Activated CD8-positive, alpha-beta memory T cell treated with anti-CD3 and anti-CD28 coated beads, Interleukin-2, amount 10 ng/mL, durations not matched to agents 7 days and 5 days (primary cell): Measurements from ENCODE around the gene CCM2. TPM values are rescaled to one million over a fixed set of nuclear protein-coding genes. Genes with fewer than 3 reads are reported as not detected.

Source experiments
- ATAC-seq: fragments of 150-1000 bp; cut with Tn5 transposase; one replicate; pipeline ENCODE4 v1.10.0; 2021; ENCODE audit warnings: moderate library complexity
- CTCF ChIA-PET: fragments of 350-600 bp; sonication (Branson Sonifier 250); formaldehyde crosslinking; loops from one replicate; lab custom pipeline; 2021; ENCODE audit warnings: antibody characterized with exemption; lab: Charles Lee
- DNase-seq: peaks from one replicate; pipeline ENCODE4 v3.0.0-alpha.2; 2020
- H3K27ac Mint-ChIP-seq: one replicate; pipeline ENCODE4 v1.8.0; 2021; ENCODE audit warnings: mild to moderate bottlenecking, mixed read lengths
- H3K27me3 Mint-ChIP-seq: one replicate; pipeline ENCODE4 v1.8.0; 2021; ENCODE audit warnings: mixed read lengths
- H3K36me3 Mint-ChIP-seq: one replicate; pipeline ENCODE4 v1.8.0; 2021; ENCODE audit warnings: mild to moderate bottlenecking, mixed read lengths
- H3K4me1 Mint-ChIP-seq: one replicate; pipeline ENCODE4 v1.8.0; 2021; ENCODE audit warnings: mixed read lengths
- H3K4me3 Mint-ChIP-seq: one replicate; pipeline ENCODE4 v1.8.0; 2021; ENCODE audit warnings: mild to moderate bottlenecking, moderate library complexity, mixed read lengths
- H3K9me3 Mint-ChIP-seq: one replicate; pipeline ENCODE4 v1.8.0; 2022; ENCODE audit warnings: low read depth, mixed read lengths
- total RNA-seq, 2 experiments: library from RNA; stranded (reverse); gene quantifications; one replicate each; pipeline ENCODE4 v1.2.3, GENCODE V29; 2021

The CCM2 gene
- total RNA-seq, 2 experiments from 2014 or later: 87.5 to 113 TPM

DNA sequence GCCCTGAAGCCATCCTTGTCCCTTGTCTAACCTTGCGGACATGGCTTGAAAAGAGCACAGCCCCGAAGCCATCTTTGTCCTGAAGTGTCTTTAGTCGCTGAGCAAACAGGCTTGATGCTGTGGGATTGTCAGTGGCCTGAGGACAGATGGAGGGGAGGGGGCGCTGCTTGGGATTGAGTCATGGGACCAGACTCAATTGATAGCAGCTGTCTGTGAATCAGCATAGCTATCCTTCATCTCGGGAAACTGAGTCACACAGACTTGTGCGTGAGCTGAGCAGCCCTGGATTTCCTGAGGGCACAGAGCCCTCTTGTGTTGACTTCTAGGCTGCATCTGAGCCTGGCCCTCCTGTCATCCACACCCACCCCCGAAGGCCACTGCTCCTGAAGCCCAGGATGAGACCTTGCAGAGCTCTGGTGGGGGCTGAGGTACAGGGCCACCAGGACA, 35.6 kb upstream of the CCM2 start:
- Mint-ChIP-seq H3K36me3 (peaks cover 48% of the 10 kb centered on the region), H3K9me3 (no peaks in the 10 kb centered on the region), H3K4me1 (peaks cover 22% of the 10 kb centered on the region), H3K27ac (no peak overlapping the region), H3K27me3 (no peaks in the 10 kb centered on the region), H3K4me3 (no peak overlapping the region)
- DNase-seq (no peak), ATAC-seq (peak; percentile 11)
- CTCF ChIA-PET: interaction anchor here (0.7 to 2.2 kb wide), 4 partner anchors 8 to 171 kb away, joined by 3 to 5 read pairs (median 4); no protein-coding TSS in a partner anchor

DNA sequence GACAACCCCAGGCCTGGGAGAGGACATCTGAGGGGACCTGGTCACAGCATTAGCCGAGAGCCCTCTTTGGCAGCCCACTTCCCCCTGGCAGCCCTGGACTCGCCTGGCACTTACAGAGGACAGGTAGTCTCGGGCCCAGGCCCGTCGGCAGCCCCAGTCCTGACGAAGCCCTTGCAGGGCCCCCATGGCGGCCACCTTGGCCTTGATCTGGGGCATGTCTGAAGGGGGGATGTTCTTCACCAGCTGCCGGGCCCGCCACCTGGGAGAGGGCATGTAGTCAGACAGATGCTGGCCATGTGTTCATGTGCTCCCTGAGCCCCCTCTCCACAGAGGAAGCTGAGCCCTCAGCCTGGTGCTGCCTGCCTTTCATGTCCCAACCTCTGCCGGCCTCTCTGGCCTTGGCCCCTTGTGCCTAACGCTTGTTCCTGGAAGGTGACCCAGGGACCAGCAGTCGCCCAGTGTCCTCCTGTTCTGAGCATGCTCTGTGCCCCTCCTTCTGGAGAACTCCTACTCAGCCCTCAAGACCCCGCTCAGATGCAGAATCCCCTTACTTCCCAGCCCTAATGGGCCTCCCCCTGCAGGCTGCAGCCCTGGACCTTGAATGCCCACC, 35.1 kb upstream of the CCM2 start:
- Mint-ChIP-seq H3K36me3 (peaks cover 48% of the 10 kb centered on the region), H3K27me3 (no peaks in the 10 kb centered on the region), H3K9me3 (no peaks in the 10 kb centered on the region), H3K27ac (no peak overlapping the region), H3K4me1 (peaks cover 16% of the 10 kb centered on the region), H3K4me3 (no peak overlapping the region)
- DNase-seq: no peak
- ATAC-seq: no peak
- CTCF ChIA-PET: interaction anchor here (0.7 to 2.2 kb wide), 5 partner anchors 8 to 172 kb away, joined by 3 to 5 read pairs (median 5); no protein-coding TSS in a partner anchor

DNA sequence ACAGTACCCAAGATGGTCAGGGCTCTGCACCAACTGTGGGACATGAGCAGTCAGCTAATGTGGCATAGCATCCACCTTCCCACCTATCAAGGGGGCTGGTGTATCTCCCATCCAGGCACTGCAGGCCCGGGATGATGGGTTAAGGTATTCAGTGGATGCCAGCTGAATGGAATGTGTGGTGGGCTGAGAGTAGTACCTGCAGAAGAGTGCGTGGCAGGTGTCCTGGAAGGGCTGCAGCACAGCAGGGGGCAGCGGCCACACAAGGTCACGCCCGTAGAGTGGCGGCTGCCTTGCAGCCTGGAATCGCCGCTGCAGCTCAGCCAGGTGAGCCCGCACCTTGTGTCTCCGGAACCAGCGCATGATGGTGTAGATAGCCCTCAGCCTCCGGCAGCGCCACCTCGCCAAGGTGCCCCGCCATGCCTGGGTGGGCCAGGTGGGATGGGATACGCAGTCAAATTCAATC, 34.5 kb upstream of the CCM2 start:
- no peaks in the 10 kb centered on the region for H3K9me3 Mint-ChIP-seq
- ATAC-seq (no peak), DNase-seq (no peak)
- H3K27ac Mint-ChIP-seq: no peak overlapping the region
- no peaks in the 10 kb centered on the region for H3K27me3 Mint-ChIP-seq
- CTCF ChIA-PET: interaction anchor here (1.0 to 1.7 kb wide), 3 partner anchors 10 to 171 kb away, joined by 4 to 5 read pairs (median 4); no protein-coding TSS in a partner anchor
- peaks cover 51% of the 10 kb centered on the region for H3K36me3 Mint-ChIP-seq
- no peak overlapping the region for H3K4me3 Mint-ChIP-seq
- peaks cover 11% of the 10 kb centered on the region for H3K4me1 Mint-ChIP-seq

- H3K27ac Mint-ChIP-seq: peak overlapping the region; percentile 40
Observed at GRCh38 chr7:44965937-44966730, 33.9 kb upstream of the CCM2 start.

GRCh38 chr7:44966731-44967538, 33.1 kb upstream of the CCM2 start:
- H3K4me1 Mint-ChIP-seq: peaks cover 16% of the 10 kb centered on the region
- H3K36me3 Mint-ChIP-seq: peaks cover 60% of the 10 kb centered on the region
- CTCF ChIA-PET: interaction anchor here (0.9 kb wide), 1 partner anchor 12 kb away, joined by 3 read pairs; the partner anchor contains the start of gene MYO1G
- peak; percentile 37 for DNase-seq
- no peak for ATAC-seq
- no peaks in the 10 kb centered on the region for H3K27me3 Mint-ChIP-seq
- peak overlapping the region; percentile 15 for H3K27ac Mint-ChIP-seq
- no peak overlapping the region for H3K4me3 Mint-ChIP-seq
- H3K9me3 Mint-ChIP-seq: no peaks in the 10 kb centered on the region

More at GRCh38 chr7:44965937-44966730, 33.9 kb upstream of the CCM2 start:
- Mint-ChIP-seq H3K27me3 (no peaks in the 10 kb centered on the region), H3K9me3 (no peaks in the 10 kb centered on the region), H3K4me3 (no peak overlapping the region), H3K36me3 (peaks cover 55% of the 10 kb centered on the region), H3K4me1 (peaks cover 12% of the 10 kb centered on the region)
- CTCF ChIA-PET: interaction anchor here (1.0 to 1.1 kb wide), 2 partner anchors 9 to 171 kb away, joined by 4 to 5 read pairs; no protein-coding TSS in a partner anchor
- no peak for ATAC-seq
- DNase-seq: no peak

DNA sequence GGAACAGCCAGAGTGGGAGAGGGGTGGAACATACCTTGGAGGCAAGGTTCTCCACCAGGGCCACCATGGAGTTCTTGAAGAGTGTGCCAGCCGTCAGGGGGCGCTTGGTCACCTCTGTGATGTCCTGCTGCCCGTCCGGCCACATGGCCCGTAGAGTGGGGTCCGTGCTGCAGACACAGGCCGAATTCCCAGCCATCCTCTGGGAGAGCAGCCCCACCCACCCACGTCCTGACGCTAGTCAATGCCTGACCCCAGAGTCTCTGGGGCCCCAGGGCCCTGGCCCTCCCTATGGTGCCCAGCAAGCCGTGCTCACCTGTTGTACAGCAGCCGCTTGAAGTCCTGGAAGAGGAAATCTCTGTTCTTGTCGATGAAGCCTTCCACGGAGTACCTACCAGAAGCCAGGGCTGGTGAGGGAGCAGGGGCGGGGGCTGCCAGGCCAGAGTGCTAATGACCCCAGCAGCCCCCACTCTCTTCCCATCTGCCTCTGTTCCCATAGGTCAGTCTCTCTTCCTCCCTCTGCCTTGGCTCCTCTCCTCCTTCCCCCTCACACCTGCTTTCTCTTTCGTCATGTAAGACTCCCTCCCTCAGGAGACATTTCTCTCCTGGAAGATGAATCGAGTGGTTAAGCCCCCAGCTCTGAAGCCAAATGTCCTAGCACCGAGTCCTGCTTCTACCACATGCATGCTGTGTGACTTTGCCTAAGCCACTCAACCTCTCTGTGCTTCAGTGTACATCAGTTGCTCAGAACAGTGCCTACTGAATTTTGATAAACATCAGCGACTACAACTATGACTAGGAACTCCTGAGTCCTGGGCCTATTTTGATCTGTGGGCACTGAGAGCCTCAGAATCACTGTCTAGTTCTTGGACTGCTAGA, 32.2 kb upstream of the CCM2 start:
- no peaks in the 10 kb centered on the region for H3K27me3 Mint-ChIP-seq
- ATAC-seq (no peak), DNase-seq (no peak)
- H3K27ac Mint-ChIP-seq: peak overlapping the region; percentile 68
- peaks cover 21% of the 10 kb centered on the region for H3K4me1 Mint-ChIP-seq
- H3K36me3 Mint-ChIP-seq: peaks cover 69% of the 10 kb centered on the region
- H3K4me3 Mint-ChIP-seq: no peak overlapping the region
- CTCF ChIA-PET: interaction anchor here (0.9 kb wide), 1 partner anchor 11 kb away, joined by 3 read pairs; the partner anchor contains the start of gene MYO1G
- H3K9me3 Mint-ChIP-seq: no peaks in the 10 kb centered on the region

GRCh38 chr7:44969049-44969700, 30.8 kb upstream of the CCM2 start:
- peaks cover 74% of the 10 kb centered on the region for H3K36me3 Mint-ChIP-seq
- CTCF ChIA-PET: interaction anchor here (1.3 kb wide), 1 partner anchor 13 kb away, joined by 3 read pairs; no protein-coding TSS in a partner anchor
- H3K27ac Mint-ChIP-seq: no peak overlapping the region
- ATAC-seq (no peak), DNase-seq (no peak)
- H3K9me3 Mint-ChIP-seq: no peaks in the 10 kb centered on the region
- H3K4me1 Mint-ChIP-seq: peaks cover 31% of the 10 kb centered on the region
- H3K4me3 Mint-ChIP-seq: no peak overlapping the region
- no peaks in the 10 kb centered on the region for H3K27me3 Mint-ChIP-seq

- H3K36me3 Mint-ChIP-seq: peaks cover 79% of the 10 kb centered on the region
- no peaks in the 10 kb centered on the region for H3K27me3 Mint-ChIP-seq
- ATAC-seq (no peak), DNase-seq (no peak)
- H3K9me3 Mint-ChIP-seq: no peaks in the 10 kb centered on the region
- no peak overlapping the region for H3K27ac Mint-ChIP-seq
- peaks cover 38% of the 10 kb centered on the region for H3K4me1 Mint-ChIP-seq
- CTCF ChIA-PET: interaction anchor here (1.3 kb wide), 1 partner anchor 13 kb away, joined by 3 read pairs; no protein-coding TSS in a partner anchor
- H3K4me3 Mint-ChIP-seq: no peak overlapping the region
Observed at GRCh38 chr7:44969701-44970522, 30.1 kb upstream of the CCM2 start.

GRCh38 chr7:44970523-44971051, 29.4 kb upstream of the CCM2 start:
- no peak for ATAC-seq
- H3K27me3 Mint-ChIP-seq: no peaks in the 10 kb centered on the region
- no peaks in the 10 kb centered on the region for H3K9me3 Mint-ChIP-seq
- no peak overlapping the region for H3K27ac Mint-ChIP-seq
- H3K36me3 Mint-ChIP-seq: peaks cover 78% of the 10 kb centered on the region
- no peak overlapping the region for H3K4me3 Mint-ChIP-seq
- CTCF ChIA-PET: no interaction called here
- no peak for DNase-seq
- H3K4me1 Mint-ChIP-seq: peaks cover 45% of the 10 kb centered on the region

DNA sequence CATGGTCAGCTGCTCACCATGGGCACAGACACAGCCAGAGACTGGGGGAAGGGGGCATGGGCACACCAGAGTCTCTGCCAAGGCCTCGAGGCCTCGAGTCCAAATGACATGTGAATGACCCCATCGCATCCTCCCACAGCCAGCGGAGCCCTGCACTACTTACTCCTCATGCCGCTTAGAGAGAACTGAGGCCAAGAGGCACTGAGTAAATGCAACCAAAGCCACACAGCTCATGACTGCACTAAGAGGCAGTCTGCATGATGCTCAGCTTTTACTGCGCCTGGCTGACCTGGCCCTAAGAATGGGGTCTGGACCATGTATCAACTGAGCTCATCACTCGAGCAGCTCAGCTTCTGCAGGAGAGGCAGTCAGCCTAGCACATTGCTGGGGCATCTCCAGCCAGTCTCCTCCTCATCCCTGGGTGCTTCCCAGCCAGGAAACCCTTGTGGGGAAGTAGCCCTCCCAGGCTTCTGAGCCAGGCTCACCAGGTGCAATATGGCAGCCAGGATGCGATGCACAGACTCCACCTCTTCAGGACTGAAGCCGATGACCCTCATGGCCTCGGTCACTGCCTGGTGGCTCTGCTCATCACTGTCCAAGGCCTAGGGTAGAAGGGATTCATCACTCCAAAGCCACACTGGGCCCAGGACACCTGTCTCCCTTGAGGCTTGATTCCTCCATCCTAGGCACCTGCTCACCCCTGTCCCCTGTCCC, 28.7 kb upstream of the CCM2 start:
- Mint-ChIP-seq H3K27ac (no peak overlapping the region), H3K36me3 (peaks cover 79% of the 10 kb centered on the region), H3K27me3 (no peaks in the 10 kb centered on the region), H3K9me3 (no peaks in the 10 kb centered on the region), H3K4me1 (peaks cover 50% of the 10 kb centered on the region), H3K4me3 (no peak overlapping the region)
- no peak for ATAC-seq
- CTCF ChIA-PET: interaction anchor here (3.2 to 3.3 kb wide), 2 partner anchors 11 to 165 kb away, joined by 26 to 56 read pairs; no protein-coding TSS in a partner anchor
- DNase-seq: no peak
